Breast epithelium (tissue), 3 donors: ENCODE data around the gene CNOT8.

Source experiments
- CTCF ChIP-seq, 3 donors: fragments of 450-650 bp; IDR thresholded peaks; one replicate each; pipeline ENCODE4 v1.5.1; 2016 to 2017; ENCODE audit warnings: antibody characterized with exemption in 3 of 3, mild to moderate bottlenecking in 3 of 3, moderate library complexity in 3 of 3
- POLR2AphosphoS5 ChIP-seq, 3 donors: sonication (generic); formaldehyde crosslinking; IDR thresholded peaks; one replicate each; pipeline ENCODE4 v1.6.1; 2017; ENCODE audit warnings: antibody characterized with exemption in 3 of 3

- TF ChIP-seq POLR2AphosphoS5 (IDR thresholded peaks at IDR 0.05) (no peak), CTCF (IDR thresholded peaks at IDR 0.05) (no peak)
Observed at GRCh38 chr5:154860123-154860522, 1.7 kb downstream of the CNOT8 start.
